NB4 (cell line): ENCODE data around the gene PTK6.
"Not testable (repeated sequence)": the region's sequence is repeated elsewhere in the genome, so short reads cannot be mapped to it uniquely, and the experiment has no call there.

Source experiments
- DNase-seq: peaks from one replicate; pipeline ENCODE4 v3.0.0; 2010; ENCODE audit warnings: low read depth
- H3K4me3 ChIP-seq: one replicate; pipeline ENCODE4 v1.5.1; 2011; ENCODE audit warnings: mild to moderate bottlenecking, low read depth, low read length, moderate library complexity
- CTCF ChIP-seq: IDR thresholded peaks from one replicate; pipeline ENCODE4 v1.5.1; 2012; ENCODE audit warnings: low read depth, low read length
- MAX ChIP-seq: IDR thresholded peaks from 2 replicates; pipeline ENCODE4 v1.6.1; 2011; ENCODE audit warnings: low read depth, low read length
- MYC ChIP-seq: IDR thresholded peaks from 2 replicates; pipeline ENCODE4 v1.6.1; 2011; ENCODE audit warnings: low read depth, low read length
- POLR2A ChIP-seq: IDR thresholded peaks from 2 replicates; pipeline ENCODE4 v1.6.1; 2011; ENCODE audit warnings: mild to moderate bottlenecking; ENCODE audit not compliant: insufficient read length; ENCODE audit errors: extremely low read depth

Gene PTK6

GRCh38 chr20:63484651-63485403 lies 52.3 kb downstream of the PTK6 start:
- no peak overlapping the region for H3K4me3 ChIP-seq
- DNase-seq, result no peak
- TF ChIP-seq CTCF (no peak), MYC (no peak)

GRCh38 chr20:63484236-63484635 lies 52.9 kb downstream of the PTK6 start:
- H3K4me3 ChIP-seq, result no peak overlapping the region
- no peak for DNase-seq
- TF ChIP-seq MAX (no peak), CTCF (no peak), POLR2A (no peak), MYC (no peak)

GRCh38 chr20:63483834-63484233 lies 53.3 kb downstream of the PTK6 start:
- DNase-seq, result no peak
- no peak for TF ChIP-seq MAX
- no peak for TF ChIP-seq POLR2A
- TF ChIP-seq MYC, result no peak
- no peak for TF ChIP-seq CTCF
- H3K4me3 ChIP-seq, result no peak overlapping the region

GRCh38 chr20:63482021-63482587 lies 55.1 kb downstream of the PTK6 start:
- H3K4me3 ChIP-seq, result no peak overlapping the region
- no peak for DNase-seq
- TF ChIP-seq MYC (no peak), CTCF (no peak), POLR2A (no peak), MAX (no peak)

- TF ChIP-seq MYC (no peak), POLR2A (no peak), CTCF (no peak), MAX (no peak)
- no peak for DNase-seq
- no peak overlapping the region for H3K4me3 ChIP-seq
Observed at GRCh38 chr20:63481503-63481902, 55.7 kb downstream of the PTK6 start.

- H3K4me3 ChIP-seq, DNase-seq: not testable (repeated sequence)
Observed at GRCh38 chr20:63479695-63480419, 57.3 kb downstream of the PTK6 start.
